GM23338 (cell line): ENCODE measurements around the gene TMEM62. TPM values are rescaled to one million over a fixed set of nuclear protein-coding genes. Genes with fewer than 3 reads are reported as not detected.

Source experiments
- ATAC-seq: fragments of 200-7000 bp; cut with Tn5 transposase; 3 replicates; pipeline ENCODE4 v1.9.1; 2020
- DNase-seq: peaks from one replicate; pipeline ENCODE4 v3.0.0-alpha.2; 2015; ENCODE audit warnings: low spot score
- H2AFZ ChIP-seq: fragments of 200-600 bp; sonication (generic); 2 replicates; pipeline ENCODE4 v1.8.0; 2016; ENCODE audit warnings: antibody characterized with exemption, mild to moderate bottlenecking, moderate library complexity
- H3F3A ChIP-seq: fragments of 200-600 bp; sonication (generic); replicated peaks from 2 replicates; pipeline ENCODE4 v1.8.0; 2017; ENCODE audit warnings: antibody characterized with exemption, mixed run types, low read depth
- H3K27ac ChIP-seq: fragments of 200-600 bp; sonication (generic); 2 replicates; pipeline ENCODE4 v1.6.1; 2016; ENCODE audit warnings: low read depth
- H3K27me3 ChIP-seq: fragments of 200-600 bp; sonication (generic); 2 replicates; pipeline ENCODE4 v1.8.0; 2016; ENCODE audit warnings: mild to moderate bottlenecking, mixed run types, moderate library complexity; ENCODE audit not compliant: insufficient read depth
- H3K36me3 ChIP-seq: fragments of 200-600 bp; sonication (generic); 2 replicates; pipeline ENCODE4 v1.8.0; 2016; ENCODE audit warnings: mild to moderate bottlenecking; ENCODE audit not compliant: insufficient read depth
- H3K4me1 ChIP-seq: fragments of 200-600 bp; sonication (generic); 2 replicates; pipeline ENCODE4 v1.8.0; 2016; ENCODE audit warnings: mild to moderate bottlenecking, moderate library complexity; ENCODE audit not compliant: insufficient read depth
- H3K4me2 ChIP-seq: fragments of 200-600 bp; sonication (generic); 2 replicates; pipeline ENCODE4 v1.7.1; 2017; ENCODE audit warnings: mixed run types
- H3K4me3 ChIP-seq: fragments of 200-600 bp; sonication (generic); 2 replicates; pipeline ENCODE4 v1.6.1; 2016; ENCODE audit warnings: mixed run types
- H3K79me2 ChIP-seq: fragments of 200-600 bp; sonication (generic); replicated peaks from 2 replicates; pipeline ENCODE4 v1.8.0; 2017; ENCODE audit warnings: mild to moderate bottlenecking; ENCODE audit not compliant: insufficient read depth
- H3K9me2 ChIP-seq: fragments of 200-600 bp; sonication (generic); 2 replicates; pipeline ENCODE4 v1.8.0; 2017; ENCODE audit not compliant: insufficient read depth
- H4K20me1 ChIP-seq: fragments of 200-600 bp; sonication (generic); replicated peaks from 2 replicates; pipeline ENCODE4 v1.8.0; 2017; ENCODE audit warnings: mild to moderate bottlenecking; ENCODE audit not compliant: insufficient read depth
- H3K27ac Mint-ChIP-seq: 2 replicates; pipeline ENCODE4 v1.8.0; 2020; ENCODE audit warnings: inconsistent platforms, mild to moderate bottlenecking, moderate library complexity, mixed read lengths
- H3K27me3 Mint-ChIP-seq: 3 replicates; pipeline ENCODE4 v1.8.0; 2022; ENCODE audit warnings: low read depth, mild to moderate bottlenecking, moderate library complexity, mixed read lengths, inconsistent platforms; ENCODE audit not compliant: insufficient read depth, poor library complexity
- H3K36me3 Mint-ChIP-seq: 3 replicates; pipeline ENCODE4 v1.8.0; 2021; ENCODE audit warnings: low read depth, mild to moderate bottlenecking, inconsistent platforms, moderate library complexity, mixed read lengths
- H3K4me1 Mint-ChIP-seq: 3 replicates; pipeline ENCODE4 v1.8.0; 2020; ENCODE audit warnings: mild to moderate bottlenecking, inconsistent platforms, mixed read lengths
- H3K4me3 Mint-ChIP-seq: 3 replicates; pipeline ENCODE4 v1.8.0; 2021; ENCODE audit warnings: moderate library complexity, mild to moderate bottlenecking, inconsistent platforms, mixed read lengths
- H3K9me3 Mint-ChIP-seq: 3 replicates; pipeline ENCODE4 v1.8.0; 2020; ENCODE audit warnings: moderate library complexity, mild to moderate bottlenecking, inconsistent platforms, mixed read lengths
- CREB1 ChIP-seq: fragments of 250-450 bp; sonication (Bioruptor Pico); IDR thresholded peaks from 2 replicates; pipeline ENCODE4 v1.5.0; 2020; ENCODE audit warnings: low read depth, mild to moderate bottlenecking, moderate library complexity
- POLR2AphosphoS5 ChIP-seq: IDR thresholded peaks from 2 replicates; pipeline ENCODE4 v1.6.1; 2016; ENCODE audit warnings: antibody characterized with exemption, low read depth
- STAT1 ChIP-seq: IDR thresholded peaks from one replicate; pipeline ENCODE4 v1.6.1; 2016; ENCODE audit warnings: antibody characterized with exemption; ENCODE audit not compliant: unreplicated experiment
- ZNF462 ChIP-seq: fragments of 250-450 bp; sonication (Bioruptor Pico); IDR thresholded peaks from 2 replicates; pipeline ENCODE4 v1.5.0; 2020; ENCODE audit warnings: mild to moderate bottlenecking, moderate library complexity
- polyA plus RNA-seq: library from polyadenylated mRNA; unstranded; fragments of >200 nt; fragmentation: Nextera tagmentation; extraction: Ambion mirVana; gene quantifications from 2 replicates; pipeline ENCODE4 v1.2.1, GENCODE V29; 2016
- total RNA-seq: library from RNA; depleted of rRNA; stranded (reverse); fragments of >200 nt; shearing (Covaris generic); gene quantifications from 2 replicates; pipeline ENCODE4 v1.2.3, GENCODE V29; 2014

Gene TMEM62
- total and polyA plus RNA-seq, 2 experiments from 2014 or later = 3.4 to 14.3 TPM

DNA sequence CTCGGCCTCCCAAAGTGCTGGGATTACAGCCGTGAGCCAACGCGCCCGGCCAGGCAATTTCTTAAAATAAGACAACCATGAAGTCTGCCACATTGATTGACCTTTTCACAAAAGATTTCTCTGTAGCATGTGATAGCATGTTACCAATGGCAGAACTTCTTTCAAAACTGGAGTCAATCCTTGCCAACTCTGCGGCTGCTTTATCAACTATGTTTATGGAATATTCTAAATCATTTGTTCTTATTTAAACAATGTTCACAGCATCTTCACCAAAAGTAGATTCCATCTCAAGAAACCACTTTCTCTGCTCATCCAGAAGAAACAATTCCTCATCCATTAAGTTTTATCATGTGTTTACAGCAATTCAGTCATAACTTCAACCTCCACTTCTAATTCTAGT, 37.0 kb upstream of the TMEM62 start:
- no peaks in the 10 kb centered on the region for H3K36me3 ChIP-seq
- H3K9me2 ChIP-seq = no peaks in the 10 kb centered on the region
- H3F3A ChIP-seq = no peaks in the 10 kb centered on the region
- Mint-ChIP-seq H3K4me3 (no peak overlapping the region), H3K4me1 (no peaks in the 10 kb centered on the region), H3K36me3 (peaks cover 16% of the 10 kb centered on the region), H3K27me3 (peaks cover 3% of the 10 kb centered on the region), H3K9me3 (no peaks in the 10 kb centered on the region), H3K27ac (no peak overlapping the region)
- H3K27me3 ChIP-seq = no peaks in the 10 kb centered on the region
- TF ChIP-seq CREB1 (CRISPR knock-in tag) (no peak), POLR2AphosphoS5 (no peak), ZNF462 (CRISPR knock-in tag) (no peak), STAT1 (no peak)
- no peaks in the 10 kb centered on the region for H3K4me1 ChIP-seq
- no peak for ATAC-seq
- DNase-seq = no peak
- H4K20me1 ChIP-seq = peaks cover 4% of the 10 kb centered on the region
- no peak overlapping the region for H3K4me2 ChIP-seq
- H3K4me3 ChIP-seq = no peak overlapping the region
- H3K27ac ChIP-seq = no peak overlapping the region
- H3K79me2 ChIP-seq = peaks cover 88% of the 10 kb centered on the region
- H2AFZ ChIP-seq = no peak overlapping the region

DNA sequence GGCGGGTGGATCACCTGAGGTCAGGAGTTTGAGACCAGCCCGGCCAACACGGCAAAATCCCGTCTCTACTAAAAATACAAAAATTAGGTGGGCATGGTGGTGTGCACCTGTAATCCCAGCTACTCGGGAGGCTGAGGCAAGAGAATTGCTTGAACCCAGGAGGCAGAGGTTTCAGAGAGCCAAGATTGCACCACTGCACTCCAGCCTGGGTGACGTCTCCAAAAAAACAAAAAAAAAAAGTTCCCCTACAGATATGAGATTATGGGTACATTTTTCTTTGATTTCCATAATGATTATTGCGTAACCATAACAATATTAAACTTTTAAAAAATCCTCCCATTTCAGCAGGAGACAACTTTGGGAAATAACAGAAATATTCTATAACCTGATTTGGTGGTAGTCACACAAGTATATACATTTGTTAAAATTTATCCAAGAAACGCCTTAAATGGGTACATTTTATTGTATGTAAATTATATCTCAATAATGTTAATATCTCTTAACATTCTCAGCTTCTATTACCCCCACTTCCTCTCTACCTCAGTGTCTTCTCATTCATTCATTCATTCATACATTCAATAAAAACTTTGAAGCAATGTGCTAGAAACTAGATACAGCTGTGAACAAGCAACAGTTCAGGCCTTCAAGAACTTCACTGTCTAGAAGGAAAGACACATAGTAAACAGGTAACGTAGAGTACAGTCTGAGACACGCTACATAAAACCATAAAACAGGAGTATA, 34.1 kb upstream of the TMEM62 start:
- Mint-ChIP-seq H3K4me3 (no peak overlapping the region), H3K9me3 (no peaks in the 10 kb centered on the region), H3K4me1 (peaks cover under 1% of the 10 kb centered on the region; the same call in 1 of the 3 replicates), H3K27me3 (peaks cover 3% of the 10 kb centered on the region), H3K27ac (no peak overlapping the region), H3K36me3 (peaks cover 21% of the 10 kb centered on the region)
- H3K27ac ChIP-seq = no peak overlapping the region
- H3K79me2 ChIP-seq = peaks cover 93% of the 10 kb centered on the region
- H2AFZ ChIP-seq = no peak overlapping the region
- DNase-seq (no peak), ATAC-seq (no peak)
- no peaks in the 10 kb centered on the region for H3K36me3 ChIP-seq
- no peaks in the 10 kb centered on the region for H3F3A ChIP-seq
- H3K4me3 ChIP-seq = no peak overlapping the region
- H3K4me2 ChIP-seq = no peak overlapping the region
- H3K27me3 ChIP-seq = no peaks in the 10 kb centered on the region
- no peaks in the 10 kb centered on the region for H3K9me2 ChIP-seq
- H4K20me1 ChIP-seq = peaks cover 4% of the 10 kb centered on the region
- no peaks in the 10 kb centered on the region; the same call in 1 of the 2 replicates for H3K4me1 ChIP-seq
- TF ChIP-seq POLR2AphosphoS5 (no peak), ZNF462 (CRISPR knock-in tag) (no peak)
